Ishikawa (cell line): ENCODE measurements around the gene CDC42EP3.

Experiments used
- CEBPB ChIP-seq: IDR thresholded peaks from 2 replicates; pipeline ENCODE4 v1.6.1; 2012
- CREB1 ChIP-seq: IDR thresholded peaks from 2 replicates; pipeline ENCODE4 v1.6.1; 2012; ENCODE audit warnings: low read depth
- EGR1 ChIP-seq: IDR thresholded peaks from 2 replicates; pipeline ENCODE4 v1.6.1; 2012
- EP300 ChIP-seq: IDR thresholded peaks from 2 replicates; pipeline ENCODE4 v1.6.1; 2012; ENCODE audit warnings: borderline replicate concordance
- FOXM1 ChIP-seq: IDR thresholded peaks from 2 replicates; pipeline ENCODE4 v1.6.1; 2012; ENCODE audit warnings: low read depth, borderline replicate concordance
- MAX ChIP-seq: IDR thresholded peaks from 2 replicates; pipeline ENCODE4 v1.6.1; 2012
- NFIC ChIP-seq: IDR thresholded peaks from 2 replicates; pipeline ENCODE4 v1.6.1; 2012
- RAD21 ChIP-seq: IDR thresholded peaks from 2 replicates; pipeline ENCODE4 v1.6.1; 2012; ENCODE audit warnings: low read depth
- REST ChIP-seq: IDR thresholded peaks from 2 replicates; pipeline ENCODE4 v1.6.1; 2012; ENCODE audit warnings: low read depth, mild to moderate bottlenecking
- TAF1 ChIP-seq: IDR thresholded peaks from 2 replicates; pipeline ENCODE4 v1.6.1; 2012; ENCODE audit warnings: low read depth, mild to moderate bottlenecking
- TCF12 ChIP-seq: IDR thresholded peaks from 2 replicates; pipeline ENCODE4 v1.6.1; 2012; ENCODE audit warnings: low read depth
- TEAD4 ChIP-seq: IDR thresholded peaks from 2 replicates; pipeline ENCODE4 v1.6.1; 2012
- USF1 ChIP-seq: IDR thresholded peaks from 2 replicates; pipeline ENCODE4 v1.6.1; 2012
- YY1 ChIP-seq: IDR thresholded peaks from 2 replicates; pipeline ENCODE4 v1.6.1; 2012; ENCODE audit warnings: low read depth
- ZBTB7A ChIP-seq: IDR thresholded peaks from 2 replicates; pipeline ENCODE4 v1.6.1; 2012; ENCODE audit warnings: low read depth

CDC42EP3 gene

GRCh38 chr2:37636381-37637066, 34.9 kb downstream of the CDC42EP3 start:
- TF ChIP-seq FOXM1: no peak
- TF ChIP-seq NFIC: no peak
- no peak for TF ChIP-seq RAD21
- TF ChIP-seq TAF1: no peak

- TF ChIP-seq TAF1 (no peak), CEBPB (no peak), RAD21 (no peak), TCF12 (no peak), ZBTB7A (no peak), FOXM1 (no peak), USF1 (no peak), MAX (no peak), EGR1 (no peak), TEAD4 (no peak), CREB1 (no peak), EP300 (no peak), YY1 (no peak), NFIC (no peak), REST (no peak)
These were observed 35.7 kb downstream of the CDC42EP3 start for GRCh38 chr2:37635504-37636380.

- TF ChIP-seq TAF1: no peak
These were observed 36.4 kb downstream of the CDC42EP3 start for GRCh38 chr2:37634914-37635503.

- no peak for TF ChIP-seq RAD21
- no peak for TF ChIP-seq TCF12
These were observed 37.6 kb downstream of the CDC42EP3 start for GRCh38 chr2:37633845-37634244.

- TF ChIP-seq NFIC (no peak), TCF12 (no peak), TAF1 (no peak), REST (no peak), EP300 (no peak), FOXM1 (no peak), ZBTB7A (no peak), YY1 (no peak), EGR1 (no peak), RAD21 (no peak), CEBPB (no peak), MAX (no peak), USF1 (no peak), TEAD4 (no peak)
These were observed 38.2 kb downstream of the CDC42EP3 start for GRCh38 chr2:37633234-37633633.

GRCh38 chr2:37632310-37632709, 39.1 kb downstream of the CDC42EP3 start:
- TF ChIP-seq REST (no peak), TAF1 (no peak), USF1 (no peak), FOXM1 (no peak), CREB1 (no peak), YY1 (no peak), CEBPB (no peak), NFIC (no peak), EGR1 (no peak)
